ENCODE results near the gene ID1.
"Not testable (repeated sequence)": the region's sequence is repeated elsewhere in the genome, so short reads cannot be mapped to it uniquely, and the experiment has no call there.

The ID1 gene

DNA sequence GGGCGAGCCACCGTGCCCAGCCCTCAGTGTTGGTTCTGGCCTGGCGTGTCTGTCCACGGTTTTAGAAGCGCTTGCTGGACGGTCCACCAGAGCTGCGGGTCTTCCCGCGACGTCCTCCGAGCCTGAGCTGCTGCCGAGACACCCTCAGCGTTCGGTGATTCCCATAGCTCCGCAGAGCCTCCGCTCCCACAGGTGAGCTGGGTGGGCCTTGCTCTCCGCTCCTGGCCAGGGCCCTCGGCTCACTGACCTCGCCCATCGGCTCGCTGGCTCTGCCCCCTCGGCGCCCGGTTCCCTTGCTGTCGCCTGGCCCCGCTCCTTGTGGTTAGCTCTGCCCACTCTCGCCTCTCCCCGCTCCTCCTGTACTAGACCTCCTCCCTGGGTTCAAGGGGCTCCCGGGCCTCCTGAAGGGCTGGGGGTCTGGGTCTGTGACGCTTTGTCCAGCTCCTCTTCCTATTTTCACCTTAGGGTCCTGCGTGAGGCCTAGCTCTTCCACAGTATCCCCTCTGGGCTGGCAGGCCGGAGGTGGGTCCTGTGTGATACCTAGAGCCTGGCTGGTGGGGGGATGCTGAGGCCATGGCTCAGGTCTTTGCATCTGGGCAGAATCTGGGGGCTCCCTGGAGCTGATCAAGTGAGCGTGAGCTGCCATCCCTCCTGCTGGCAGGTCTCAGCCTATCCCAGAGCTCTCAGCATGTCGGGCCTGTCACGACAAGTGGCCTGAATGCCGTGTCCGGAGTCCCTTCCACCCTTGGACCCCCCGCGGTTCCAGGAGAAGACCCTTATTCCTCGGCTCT, 27.7 kb downstream of the ID1 start:
- H3K9me3 Mint-ChIP-seq: no peaks in the 10 kb centered on the region
- H3K27ac Mint-ChIP-seq: no peak overlapping the region
- no peak overlapping the region for H3K4me3 Mint-ChIP-seq
- ATAC-seq (no peak), DNase-seq (ENCODE audit: low spot score in 2 of 2) (no peak)
- no peaks in the 10 kb centered on the region for H3K36me3 Mint-ChIP-seq
- peaks cover 5% of the 10 kb centered on the region for H3K4me1 Mint-ChIP-seq

GRCh38 chr20:31633339-31633914, 28.3 kb downstream of the ID1 start:
- no peak for DNase-seq (ENCODE audit: low spot score in 2 of 2)
- Mint-ChIP-seq H3K27ac (no peak overlapping the region), H3K4me3 (no peak overlapping the region), H3K9me3 (no peaks in the 10 kb centered on the region), H3K4me1 (peaks cover 5% of the 10 kb centered on the region), H3K36me3 (no peaks in the 10 kb centered on the region)
- no peak for ATAC-seq

DNA sequence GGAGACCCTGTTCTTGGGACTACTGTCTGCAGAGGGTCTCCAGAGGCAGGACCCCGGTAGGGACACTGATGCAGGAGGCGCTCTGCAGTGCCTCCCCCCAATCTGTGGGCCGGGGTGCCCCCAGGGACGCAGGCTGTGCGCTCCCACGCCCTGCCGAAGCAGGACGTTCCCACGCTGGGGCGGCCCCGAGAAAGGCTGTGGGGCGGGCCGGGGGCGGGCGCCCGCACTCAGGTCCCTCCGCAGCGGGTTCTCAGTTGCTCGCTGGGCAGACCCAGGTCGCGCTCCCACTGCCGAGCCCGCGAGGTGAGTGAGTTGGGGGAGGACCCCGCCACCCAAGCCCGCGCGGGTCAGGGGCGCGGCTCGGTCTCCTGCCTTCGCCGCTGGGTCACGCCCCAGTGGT, 32.6 kb downstream of the ID1 start, which contains the start of gene COX4I2:
TSS of gene COX4I2 (plus strand) at position 253 of the 400 bp plus-strand sequence. CDS start 1,106 bp downstream, outside the sequence.
- no peak within 1 kb of the TSS for H3K27ac Mint-ChIP-seq
- DNase-seq (ENCODE audit: low spot score in 2 of 2): no peak

DNA sequence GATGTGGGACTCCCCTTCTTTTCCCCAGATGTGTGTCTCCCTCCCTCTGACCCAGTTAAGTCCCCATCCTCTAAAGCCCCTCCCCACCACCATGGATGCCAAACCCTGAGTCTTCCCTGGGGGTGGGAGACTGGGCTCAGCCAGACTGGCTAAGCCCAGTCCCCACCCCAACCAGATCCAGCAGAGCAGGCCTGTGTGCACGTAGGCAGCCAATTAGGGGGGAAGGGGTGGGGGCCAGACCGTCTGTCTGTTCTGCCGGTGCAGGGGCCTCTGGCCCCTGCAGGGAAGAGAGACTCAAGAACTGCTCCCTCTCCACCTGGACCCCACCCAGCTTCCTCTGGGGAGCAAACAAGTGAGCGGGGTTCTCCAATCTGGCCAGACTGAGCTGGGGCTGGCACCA, 33.2 kb downstream of the ID1 start:
- no peak for DNase-seq (ENCODE audit: low spot score in 2 of 2)
- no peaks in the 10 kb centered on the region for H3K36me3 Mint-ChIP-seq
- no peaks in the 10 kb centered on the region for H3K9me3 Mint-ChIP-seq
- no peak overlapping the region for H3K4me3 Mint-ChIP-seq
- peaks cover 19% of the 10 kb centered on the region for H3K4me1 Mint-ChIP-seq
- ATAC-seq: no peak
- no peak overlapping the region for H3K27ac Mint-ChIP-seq

More for the DNA sequence above, 32.6 kb downstream of the ID1 start, which contains the start of gene COX4I2:
- H3K4me1 Mint-ChIP-seq: peaks cover 13% of the 10 kb centered on the region
- no peak within 1 kb of the TSS for H3K4me3 Mint-ChIP-seq
- no peak for ATAC-seq
- no peaks in the 10 kb centered on the region for H3K9me3 Mint-ChIP-seq
- no peaks in the 10 kb centered on the region for H3K36me3 Mint-ChIP-seq

DNA sequence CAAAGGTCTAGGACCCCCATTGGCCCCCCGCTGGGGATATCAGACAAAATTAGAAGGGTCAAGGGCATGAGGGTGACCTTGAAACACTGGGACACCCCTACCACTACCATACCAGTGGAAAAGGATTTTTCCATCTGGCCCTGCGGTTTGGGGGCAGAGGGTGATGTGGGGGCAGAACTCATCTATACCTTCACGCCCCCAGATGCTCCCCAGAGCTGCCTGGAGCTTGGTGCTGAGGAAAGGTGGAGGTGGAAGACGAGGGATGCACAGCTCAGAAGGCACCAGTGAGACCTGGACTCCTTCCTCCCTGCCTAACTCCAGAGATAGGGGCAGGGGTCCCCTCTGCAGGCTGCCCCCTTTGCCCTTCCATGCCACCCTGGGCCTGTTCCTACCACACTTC, 33.7 kb downstream of the ID1 start:
- H3K9me3 Mint-ChIP-seq: no peaks in the 10 kb centered on the region
- ATAC-seq: no peak
- no peaks in the 10 kb centered on the region for H3K36me3 Mint-ChIP-seq
- no peak overlapping the region for H3K27ac Mint-ChIP-seq
- no peak overlapping the region for H3K4me3 Mint-ChIP-seq
- H3K4me1 Mint-ChIP-seq: peaks cover 22% of the 10 kb centered on the region
- no peak for DNase-seq (ENCODE audit: low spot score in 2 of 2)

DNA sequence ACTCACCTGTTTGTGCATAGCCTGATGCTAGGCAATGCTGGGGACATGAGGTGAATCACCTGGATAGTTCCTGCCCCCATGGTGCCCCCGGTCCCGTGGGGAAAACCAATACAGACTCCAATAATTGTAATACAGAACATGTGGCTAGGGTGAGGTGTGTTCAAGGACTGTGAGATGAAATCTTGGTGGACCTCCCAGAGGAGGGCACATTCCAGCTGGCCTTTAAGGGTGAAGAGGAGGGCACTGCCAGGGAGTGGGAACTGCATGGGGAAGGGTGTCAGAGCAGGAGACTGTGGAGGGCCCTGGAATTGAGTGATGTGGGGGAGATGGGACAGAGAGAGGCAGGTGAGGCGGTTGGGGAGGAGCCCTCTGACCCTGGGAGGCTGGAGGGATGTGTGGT, 35.2 kb downstream of the ID1 start:
- DNase-seq (ENCODE audit: low spot score in 2 of 2): no peak
- Mint-ChIP-seq H3K4me3 (no peak overlapping the region), H3K4me1 (peaks cover 20% of the 10 kb centered on the region), H3K36me3 (no peaks in the 10 kb centered on the region), H3K9me3 (no peaks in the 10 kb centered on the region), H3K27ac (no peak overlapping the region)
- no peak for ATAC-seq

DNA sequence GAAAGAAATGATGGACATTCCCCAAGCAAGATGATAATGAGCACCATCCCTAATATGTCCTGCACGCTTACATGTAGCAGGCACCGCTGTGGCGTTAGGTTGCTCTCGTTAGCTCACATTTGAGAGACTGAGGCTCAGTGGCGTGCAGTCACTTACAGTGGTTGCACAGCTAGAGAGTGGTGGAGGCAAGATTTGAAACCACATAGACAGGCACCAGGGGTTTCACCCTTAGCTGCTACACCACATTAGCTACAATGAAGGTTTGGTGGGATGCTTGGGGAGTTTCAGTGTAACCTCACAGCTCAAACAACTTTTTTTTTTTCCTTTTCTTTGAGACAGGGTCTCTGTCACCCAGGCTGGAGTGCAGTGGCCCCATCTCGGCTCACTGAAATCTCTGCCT, 36.3 kb downstream of the ID1 start:
- ATAC-seq (peak; percentile 75), DNase-seq (ENCODE audit: low spot score in 2 of 2) (no peak)
- Mint-ChIP-seq H3K36me3 (no peaks in the 10 kb centered on the region), H3K9me3 (no peaks in the 10 kb centered on the region), H3K4me3 (no peak overlapping the region), H3K27ac (no peak overlapping the region), H3K4me1 (peaks cover 17% of the 10 kb centered on the region)

- DNase-seq (ENCODE audit: low spot score in 2 of 2): no peak
- no peaks in the 10 kb centered on the region for H3K9me3 Mint-ChIP-seq
- peaks cover 17% of the 10 kb centered on the region for H3K4me1 Mint-ChIP-seq
- no peak overlapping the region for H3K27ac Mint-ChIP-seq
- no peaks in the 10 kb centered on the region for H3K36me3 Mint-ChIP-seq
- no peak overlapping the region for H3K4me3 Mint-ChIP-seq
- ATAC-seq: peak; percentile 36
Measured at GRCh38 chr20:31642837-31643236, 37.7 kb downstream of the ID1 start.

DNA sequence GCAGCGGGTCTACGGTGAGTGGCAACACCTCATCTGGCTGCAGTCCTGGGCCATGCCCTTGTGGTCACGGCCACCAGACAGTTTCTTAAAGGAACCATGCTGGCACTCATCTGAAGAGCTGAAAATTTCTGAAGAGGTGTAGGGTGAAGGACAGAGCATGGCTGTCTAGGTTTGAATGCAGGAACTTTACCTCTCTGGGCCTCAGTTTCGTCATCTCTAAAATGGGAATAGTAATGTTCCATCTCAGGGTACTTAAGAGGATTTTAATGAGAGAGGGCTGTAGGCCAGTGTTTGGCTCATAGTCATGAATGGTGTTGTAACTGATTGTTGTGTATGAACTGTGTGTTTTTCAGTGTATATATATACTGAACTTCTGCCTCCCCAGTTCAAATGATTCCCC, 38.4 kb downstream of the ID1 start:
- Mint-ChIP-seq H3K9me3 (no peaks in the 10 kb centered on the region), H3K27ac (no peak overlapping the region), H3K4me1 (peaks cover 17% of the 10 kb centered on the region), H3K36me3 (no peaks in the 10 kb centered on the region), H3K4me3 (no peak overlapping the region)
- no peak for ATAC-seq
- no peak for DNase-seq (ENCODE audit: low spot score in 2 of 2)

GRCh38 chr20:31644701-31645100, 39.6 kb downstream of the ID1 start:
- Mint-ChIP-seq H3K4me3 (no peak overlapping the region), H3K27ac (no peak overlapping the region), H3K36me3 (no peaks in the 10 kb centered on the region), H3K9me3 (no peaks in the 10 kb centered on the region), H3K4me1 (peaks cover 17% of the 10 kb centered on the region)
- ATAC-seq: no peak
- no peak for DNase-seq (ENCODE audit: low spot score in 2 of 2)

DNA sequence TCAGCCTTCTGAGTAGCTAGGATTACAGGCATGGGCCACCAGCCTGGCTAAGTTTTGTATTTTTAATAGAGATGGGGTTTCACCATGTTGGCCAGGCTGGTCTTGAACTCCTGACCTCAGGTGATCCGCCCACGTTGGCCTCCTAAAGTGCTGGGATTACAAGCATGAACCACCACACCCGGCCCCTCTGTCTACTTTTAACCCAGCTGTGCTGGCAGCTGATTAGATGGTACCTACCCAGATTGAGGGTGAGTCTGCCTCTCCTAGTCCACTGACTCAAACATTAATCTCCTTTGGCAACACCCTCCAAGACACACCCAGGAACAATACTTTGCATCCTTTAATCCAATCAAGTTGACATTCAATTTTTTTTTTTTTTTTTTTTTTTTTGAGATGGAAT, 43.0 kb downstream of the ID1 start:
- not testable (repeated sequence) for H3K27ac Mint-ChIP-seq; H3K4me3 Mint-ChIP-seq; ATAC-seq; H3K9me3 Mint-ChIP-seq; DNase-seq (ENCODE audit: low spot score in 2 of 2); H3K4me1 Mint-ChIP-seq
- H3K36me3 Mint-ChIP-seq: peaks cover 11% of the 10 kb centered on the region

GRCh38 chr20:31652917-31653396, 47.9 kb downstream of the ID1 start:
- Mint-ChIP-seq H3K9me3 (no peaks in the 10 kb centered on the region), H3K27ac (peak overlapping the region; percentile 46), H3K4me1 (no peaks in the 10 kb centered on the region), H3K36me3 (peaks cover 11% of the 10 kb centered on the region), H3K4me3 (no peak overlapping the region)
- DNase-seq (ENCODE audit: low spot score in 2 of 2) (no peak), ATAC-seq (no peak)

DNA sequence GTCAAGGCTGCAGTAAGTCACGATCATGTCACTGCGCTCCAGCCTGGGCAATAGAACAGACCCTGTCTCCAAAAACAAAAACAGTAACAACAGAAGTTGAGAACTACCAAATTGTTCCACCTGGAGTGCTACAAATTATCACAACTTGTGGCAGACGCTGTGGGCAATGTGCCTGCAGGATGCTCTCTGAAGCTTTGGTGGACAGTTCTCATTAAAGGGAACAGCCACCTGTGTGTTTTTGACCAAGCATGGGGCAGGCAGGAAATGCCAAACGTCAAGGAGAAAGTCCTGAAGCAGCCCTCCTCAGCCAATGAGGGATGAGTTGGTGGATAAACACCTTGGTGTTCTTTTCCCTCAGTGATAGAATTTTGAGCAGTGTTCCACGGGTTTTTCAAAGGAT, 48.5 kb downstream of the ID1 start:
- Mint-ChIP-seq H3K4me3 (no peak overlapping the region), H3K4me1 (no peaks in the 10 kb centered on the region), H3K9me3 (no peaks in the 10 kb centered on the region), H3K36me3 (peaks cover 11% of the 10 kb centered on the region), H3K27ac (no peak overlapping the region)
- no peak for ATAC-seq
- DNase-seq (ENCODE audit: low spot score in 2 of 2): no peak

GRCh38 chr20:31654534-31654933, 49.4 kb downstream of the ID1 start:
- peaks cover 21% of the 10 kb centered on the region for H3K36me3 Mint-ChIP-seq

More at GRCh38 chr20:31654534-31654933, 49.4 kb downstream of the ID1 start:
- Mint-ChIP-seq H3K4me1 (no peaks in the 10 kb centered on the region), H3K27ac (no peak overlapping the region), H3K4me3 (no peak overlapping the region), H3K9me3 (no peaks in the 10 kb centered on the region)
- no peak for DNase-seq (ENCODE audit: low spot score in 2 of 2)
- ATAC-seq: no peak

All from stimulated activated effector memory CD8-positive, alpha-beta T cell treated with anti-CD3 and anti-CD28 coated beads, Interleukin-12 subunit alpha, Interleukin-12 subunit beta, amount 100 ng/mL, for 72 hours (primary cell).